Suprapubic skin (tissue), 4 donors: ENCODE data around the gene NEURL1B. TPM values are rescaled to one million over a fixed set of nuclear protein-coding genes. Genes with fewer than 3 reads are reported as not detected.
A peak's percentile ranks its signal among the peaks of the same experiment; 100 is the strongest.

ENCODE experiments used
- DNase-seq, 2 donors: peaks; one replicate each; pipeline ENCODE4 v3.0.0-alpha.2; 2019; ENCODE audit warnings: low spot score in 2 of 2
- H3K27ac ChIP-seq: fragments of 200-600 bp; sonication (generic); one replicate; pipeline ENCODE4 v1.5.1; 2019
- H3K27me3 ChIP-seq: fragments of 200-600 bp; sonication (generic); one replicate; pipeline ENCODE4 v1.5.1; 2019
- H3K36me3 ChIP-seq: fragments of 200-600 bp; sonication (generic); one replicate; pipeline ENCODE4 v1.5.1; 2019
- H3K4me1 ChIP-seq: fragments of 200-600 bp; sonication (generic); one replicate; pipeline ENCODE4 v1.5.1; 2019
- H3K4me3 ChIP-seq: fragments of 200-600 bp; sonication (generic); one replicate; pipeline ENCODE4 v1.5.1; 2019; ENCODE audit warnings: mild to moderate bottlenecking
- H3K9me3 ChIP-seq: fragments of 200-600 bp; sonication (generic); one replicate; pipeline ENCODE4 v1.5.1; 2019
- EP300 ChIP-seq: sonication (generic); formaldehyde crosslinking; IDR thresholded peaks from one replicate; pipeline ENCODE4 v1.6.1; 2017; ENCODE audit warnings: antibody characterized with exemption
- POLR2A ChIP-seq, 2 donors: fragments of 450-650 bp; IDR thresholded peaks; one replicate each; pipeline ENCODE4 v1.6.1; 2017; ENCODE audit warnings: antibody characterized with exemption in 2 of 2, mild to moderate bottlenecking in 2 of 2, moderate library complexity in 2 of 2
- POLR2AphosphoS5 ChIP-seq, 3 donors: sonication (generic); formaldehyde crosslinking; IDR thresholded peaks; one replicate each; pipeline ENCODE4 v1.6.1; 2017; ENCODE audit warnings: antibody characterized with exemption in 3 of 3
- WGBS: methylation state at CpG from one replicate; pipeline ENCODE4 v1.1.5; 2018; 5-methylcytosine and 5-hydroxymethylcytosine counted together
- total RNA-seq, 4 donors: library from RNA; depleted of rRNA; stranded (reverse); fragments of >200 nt; gene quantifications; one replicate each; pipeline ENCODE4 v1.1.0, GENCODE V29; 2016
- TF ChIP-seq, protein P1 (sequence below), 2 donors: fragments of 200-600 bp in 1 of 2; fragments of 450-650 bp in 1 of 2; sonication (generic) in 1 of 2; IDR thresholded peaks; one replicate each; pipeline ENCODE4 v1.5.1; 2016 to 2019; ENCODE audit warnings: antibody characterized with exemption in 2 of 2, mild to moderate bottlenecking in 1 of 2, moderate library complexity in 1 of 2

The NEURL1B gene
- total RNA-seq, 4 donors from 2014 or later: 18.5 to 40.9 (median 30.4) TPM

DNA sequence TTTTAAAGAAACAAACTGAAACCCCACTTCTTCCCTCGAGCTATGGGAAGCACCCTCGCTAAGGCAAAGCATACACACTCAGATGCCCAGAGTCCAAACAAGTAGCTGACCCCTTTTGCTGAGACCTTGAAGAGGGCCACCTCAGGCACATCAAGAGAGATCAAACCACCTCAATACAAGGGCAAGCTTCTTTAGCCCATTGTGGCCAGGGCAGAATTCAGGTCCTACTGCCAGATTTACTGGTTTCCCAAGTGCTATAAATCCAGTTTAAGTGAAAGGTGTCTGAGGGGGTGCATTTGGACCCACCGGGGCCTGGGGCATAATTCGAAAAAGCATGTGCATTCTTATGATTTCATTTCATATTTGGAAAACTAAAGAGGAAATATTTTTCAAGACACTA lies 40.4 kb downstream of the NEURL1B start:
- WGBS: 91% methylated on average over 4 of the region's 4 CpGs
- no peak overlapping the region for H3K4me3 ChIP-seq
- DNase-seq: no peak
- no peaks in the 10 kb centered on the region for H3K36me3 ChIP-seq
- H3K27ac ChIP-seq: no peak overlapping the region
- peaks cover 7% of the 10 kb centered on the region for H3K4me1 ChIP-seq
- H3K27me3 ChIP-seq: no peaks in the 10 kb centered on the region
- TF ChIP-seq EP300: no peak
- no peak for TF ChIP-seq POLR2AphosphoS5 (IDR thresholded peaks at IDR 0.05)
- TF ChIP-seq, protein P1, sequence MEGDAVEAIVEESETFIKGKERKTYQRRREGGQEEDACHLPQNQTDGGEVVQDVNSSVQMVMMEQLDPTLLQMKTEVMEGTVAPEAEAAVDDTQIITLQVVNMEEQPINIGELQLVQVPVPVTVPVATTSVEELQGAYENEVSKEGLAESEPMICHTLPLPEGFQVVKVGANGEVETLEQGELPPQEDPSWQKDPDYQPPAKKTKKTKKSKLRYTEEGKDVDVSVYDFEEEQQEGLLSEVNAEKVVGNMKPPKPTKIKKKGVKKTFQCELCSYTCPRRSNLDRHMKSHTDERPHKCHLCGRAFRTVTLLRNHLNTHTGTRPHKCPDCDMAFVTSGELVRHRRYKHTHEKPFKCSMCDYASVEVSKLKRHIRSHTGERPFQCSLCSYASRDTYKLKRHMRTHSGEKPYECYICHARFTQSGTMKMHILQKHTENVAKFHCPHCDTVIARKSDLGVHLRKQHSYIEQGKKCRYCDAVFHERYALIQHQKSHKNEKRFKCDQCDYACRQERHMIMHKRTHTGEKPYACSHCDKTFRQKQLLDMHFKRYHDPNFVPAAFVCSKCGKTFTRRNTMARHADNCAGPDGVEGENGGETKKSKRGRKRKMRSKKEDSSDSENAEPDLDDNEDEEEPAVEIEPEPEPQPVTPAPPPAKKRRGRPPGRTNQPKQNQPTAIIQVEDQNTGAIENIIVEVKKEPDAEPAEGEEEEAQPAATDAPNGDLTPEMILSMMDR (IDR thresholded peaks at IDR 0.05): no peak
- TF ChIP-seq POLR2A (IDR thresholded peaks at IDR 0.05): no peak
- no peaks in the 10 kb centered on the region for H3K9me3 ChIP-seq

DNA sequence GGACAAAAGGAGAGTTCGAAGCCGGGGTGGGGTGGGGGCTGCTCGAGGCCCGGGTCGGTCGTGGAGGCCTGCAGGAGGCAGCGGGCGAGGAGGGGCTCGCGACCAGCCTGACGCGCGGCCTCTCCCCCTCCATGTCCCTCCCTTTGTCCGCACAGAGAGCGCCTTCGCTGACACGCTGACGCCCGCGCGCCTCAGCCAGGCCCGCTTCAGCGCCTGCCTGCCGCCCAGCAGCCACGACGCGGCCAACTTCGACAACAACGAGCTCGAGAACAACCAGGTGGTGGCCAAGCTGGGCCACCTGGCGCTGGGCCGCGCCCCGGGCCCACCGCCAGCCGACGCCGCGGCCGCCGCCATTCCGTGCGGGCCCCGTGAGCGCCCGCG lies 42.2 kb downstream of the NEURL1B start:
- Histone ChIP-seq H3K27me3 (no peaks in the 10 kb centered on the region), H3K36me3 (peaks cover 5% of the 10 kb centered on the region), H3K4me3 (no peak overlapping the region), H3K27ac (no peak overlapping the region), H3K9me3 (no peaks in the 10 kb centered on the region), H3K4me1 (peaks cover 7% of the 10 kb centered on the region)
- no peak for DNase-seq
- WGBS: 90% methylated on average over 29 of the region's 47 CpGs
- TF ChIP-seq, protein P1 (IDR thresholded peaks at IDR 0.05): no peak
- TF ChIP-seq POLR2AphosphoS5 (IDR thresholded peaks at IDR 0.05) (no peak), EP300 (no peak), POLR2A (IDR thresholded peaks at IDR 0.05) (no peak)

DNA sequence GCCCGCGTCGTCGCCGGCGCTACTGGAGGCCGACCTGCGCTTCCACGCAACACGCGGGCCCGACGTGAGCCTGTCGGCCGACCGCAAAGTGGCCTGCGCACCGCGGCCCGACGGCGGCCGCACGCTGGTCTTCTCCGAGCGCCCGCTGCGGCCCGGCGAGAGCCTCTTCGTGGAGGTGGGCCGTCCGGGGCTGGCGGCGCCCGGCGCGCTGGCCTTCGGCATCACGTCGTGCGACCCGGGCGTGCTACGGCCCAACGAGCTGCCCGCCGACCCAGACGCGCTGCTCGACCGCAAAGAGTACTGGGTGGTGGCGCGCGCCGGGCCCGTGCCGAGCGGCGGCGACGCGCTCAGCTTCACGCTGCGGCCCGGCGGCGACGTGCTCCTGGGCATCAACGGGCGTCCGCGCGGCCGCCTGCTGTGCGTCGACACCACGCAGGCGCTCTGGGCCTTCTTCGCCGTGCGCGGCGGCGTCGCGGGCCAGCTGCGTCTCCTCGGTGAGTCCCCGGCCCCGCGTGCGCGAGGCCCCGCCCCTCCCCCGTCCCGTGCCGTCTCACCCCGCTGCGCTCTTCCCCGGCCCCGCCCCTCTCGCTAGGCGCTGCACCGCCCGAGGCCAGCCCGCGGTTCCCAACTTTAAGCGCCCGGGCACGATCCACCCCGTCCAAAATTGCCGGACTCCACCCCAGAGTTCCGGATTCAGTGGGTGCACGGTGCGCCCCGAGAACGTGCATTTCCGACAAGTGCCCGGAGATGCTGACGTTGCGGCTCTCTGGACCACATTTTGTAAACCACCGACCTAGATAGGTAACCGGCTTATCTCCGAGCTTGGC lies 42.8 kb downstream of the NEURL1B start:
- Histone ChIP-seq H3K36me3 (peaks cover 5% of the 10 kb centered on the region), H3K4me3 (peak overlapping the region; percentile 17), H3K27me3 (no peaks in the 10 kb centered on the region), H3K27ac (no peak overlapping the region), H3K9me3 (no peaks in the 10 kb centered on the region), H3K4me1 (peaks cover 12% of the 10 kb centered on the region)
- TF ChIP-seq POLR2AphosphoS5 (IDR thresholded peaks at IDR 0.05): no peak
- TF ChIP-seq, protein P1 (IDR thresholded peaks at IDR 0.05): no peak
- no peak for TF ChIP-seq EP300
- TF ChIP-seq POLR2A (IDR thresholded peaks at IDR 0.05): no peak
- WGBS: 76% methylated on average over 48 of the region's 125 CpGs
- DNase-seq: no peak

GRCh38 chr5:172685091-172685490 lies 44.0 kb downstream of the NEURL1B start:
- WGBS: 94% methylated on average over 4 of the region's 4 CpGs
- peaks cover 14% of the 10 kb centered on the region for H3K4me1 ChIP-seq
- H3K4me3 ChIP-seq: no peak overlapping the region
- H3K36me3 ChIP-seq: peaks cover 5% of the 10 kb centered on the region
- no peaks in the 10 kb centered on the region for H3K27me3 ChIP-seq
- no peaks in the 10 kb centered on the region for H3K9me3 ChIP-seq
- TF ChIP-seq POLR2AphosphoS5 (IDR thresholded peaks at IDR 0.05) (no peak), EP300 (no peak)
- no peak for DNase-seq
- H3K27ac ChIP-seq: no peak overlapping the region

DNA sequence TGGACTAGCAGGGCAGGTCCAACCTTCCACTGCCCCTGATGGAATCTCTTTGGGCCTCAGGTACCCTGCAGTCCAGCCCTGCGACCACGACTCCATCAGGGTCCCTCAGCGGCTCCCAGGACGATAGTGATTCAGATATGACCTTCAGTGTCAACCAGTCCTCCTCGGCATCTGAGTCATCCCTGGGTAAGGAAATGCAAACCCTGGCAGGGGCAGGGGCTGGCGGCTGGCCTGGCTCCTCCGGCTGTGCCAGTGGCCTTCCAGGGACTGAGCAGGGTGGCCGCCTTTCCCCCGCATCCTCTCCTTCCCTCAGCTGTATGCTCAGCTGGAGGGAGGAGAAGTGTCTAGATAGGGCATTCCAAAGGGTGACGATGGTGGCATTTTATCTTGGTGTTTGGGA lies 45.0 kb downstream of the NEURL1B start:
- Histone ChIP-seq H3K9me3 (no peaks in the 10 kb centered on the region), H3K27ac (no peak overlapping the region), H3K4me3 (no peak overlapping the region), H3K27me3 (no peaks in the 10 kb centered on the region), H3K4me1 (peaks cover 14% of the 10 kb centered on the region), H3K36me3 (peaks cover 5% of the 10 kb centered on the region)
- DNase-seq: no peak
- WGBS: 91% methylated on average over 10 of the region's 10 CpGs
- TF ChIP-seq POLR2A (IDR thresholded peaks at IDR 0.05) (no peak), POLR2AphosphoS5 (IDR thresholded peaks at IDR 0.05) (no peak)
- TF ChIP-seq, protein P1 (IDR thresholded peaks at IDR 0.05): no peak
